Measurements from ENCODE around the gene MDM1. TPM values are rescaled to one million over a fixed set of nuclear protein-coding genes. Genes with fewer than 3 reads are reported as not detected.

Gene MDM1
- polyA plus RNA-seq, 2 donors, result 4.8 to 8.2 TPM

GRCh38 chr12:68356986-68357385 lies 24.8 kb upstream of the MDM1 start:
- Histone ChIP-seq H3K9me3 (ENCODE audit: control insufficient read depth in 2 of 2, insufficient read depth in 1 of 2, low read depth in 1 of 2, low read length in 1 of 2) (no peaks in the 10 kb centered on the region), H3K36me3 (ENCODE audit: control insufficient read depth in 2 of 2, insufficient read depth in 2 of 2, low read length in 1 of 2) (no peaks in the 10 kb centered on the region), H3K27ac (ENCODE audit: low read depth in 2 of 2, low read length in 1 of 2) (no peak overlapping the region), H3K4me1 (ENCODE audit: control insufficient read depth in 2 of 2, insufficient read depth in 2 of 2, low read length in 1 of 2) (no peaks in the 10 kb centered on the region), H3K27me3 (ENCODE audit: control insufficient read depth in 1 of 2, insufficient read depth in 2 of 2, low read length in 2 of 2) (no peaks in the 10 kb centered on the region), H3K4me3 (ENCODE audit: low read depth in 1 of 2, low read length in 2 of 2) (no peak overlapping the region)
- 93 to 97% methylated on average over 1 of the region's 1 CpG for WGBS, 2 donors

- H3K27ac ChIP-seq (ENCODE audit: low read depth in 2 of 2, low read length in 1 of 2), result no peak overlapping the region
- H3K36me3 ChIP-seq (ENCODE audit: control insufficient read depth in 2 of 2, insufficient read depth in 2 of 2, low read length in 1 of 2), result no peaks in the 10 kb centered on the region
- H3K4me3 ChIP-seq (ENCODE audit: low read depth in 1 of 2, low read length in 2 of 2), result no peak overlapping the region
- H3K27me3 ChIP-seq (ENCODE audit: control insufficient read depth in 1 of 2, insufficient read depth in 2 of 2, low read length in 2 of 2), result no peaks in the 10 kb centered on the region
- no peaks in the 10 kb centered on the region for H3K4me1 ChIP-seq (ENCODE audit: control insufficient read depth in 2 of 2, insufficient read depth in 2 of 2, low read length in 1 of 2)
- no peaks in the 10 kb centered on the region for H3K9me3 ChIP-seq (ENCODE audit: control insufficient read depth in 2 of 2, insufficient read depth in 1 of 2, low read depth in 1 of 2, low read length in 1 of 2)
Observed at GRCh38 chr12:68356060-68356695, 24.0 kb upstream of the MDM1 start.

DNA sequence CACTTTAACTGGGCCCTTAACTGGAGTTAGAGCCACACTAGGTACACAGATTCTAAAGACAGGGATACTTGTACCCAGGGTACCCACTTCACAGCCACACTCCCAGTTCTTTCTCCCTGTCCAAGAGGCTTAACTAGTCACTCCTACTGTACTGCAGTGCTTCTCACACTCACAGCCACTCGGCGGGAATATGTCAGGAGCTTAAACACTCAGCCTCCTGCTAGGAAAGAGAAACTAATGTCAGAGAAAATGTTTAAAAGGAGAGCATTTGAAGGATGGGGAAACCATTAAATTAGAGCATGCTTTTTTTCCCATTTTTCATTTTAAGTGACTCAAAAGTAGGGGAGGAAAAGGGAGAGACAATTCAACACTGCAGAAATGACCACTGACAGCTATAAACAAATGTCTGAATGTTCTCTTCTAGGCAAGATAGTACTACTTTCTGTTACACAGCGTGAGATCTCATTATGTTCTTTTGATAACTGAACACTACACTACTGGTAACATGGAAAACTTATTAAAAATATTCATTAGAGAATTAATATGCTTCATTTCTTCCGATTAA lies 22.9 kb upstream of the MDM1 start:
- Histone ChIP-seq H3K4me1 (ENCODE audit: control insufficient read depth in 2 of 2, insufficient read depth in 2 of 2, low read length in 1 of 2) (no peaks in the 10 kb centered on the region), H3K27me3 (ENCODE audit: control insufficient read depth in 1 of 2, insufficient read depth in 2 of 2, low read length in 2 of 2) (no peaks in the 10 kb centered on the region), H3K4me3 (ENCODE audit: low read depth in 1 of 2, low read length in 2 of 2) (no peak overlapping the region), H3K36me3 (ENCODE audit: control insufficient read depth in 2 of 2, insufficient read depth in 2 of 2, low read length in 1 of 2) (no peaks in the 10 kb centered on the region), H3K9me3 (ENCODE audit: control insufficient read depth in 2 of 2, insufficient read depth in 1 of 2, low read depth in 1 of 2, low read length in 1 of 2) (no peaks in the 10 kb centered on the region), H3K27ac (ENCODE audit: low read depth in 2 of 2, low read length in 1 of 2) (no peak overlapping the region)
- 67 to 75% methylated on average over 4 of the region's 4 CpGs for WGBS, 2 donors

DNA sequence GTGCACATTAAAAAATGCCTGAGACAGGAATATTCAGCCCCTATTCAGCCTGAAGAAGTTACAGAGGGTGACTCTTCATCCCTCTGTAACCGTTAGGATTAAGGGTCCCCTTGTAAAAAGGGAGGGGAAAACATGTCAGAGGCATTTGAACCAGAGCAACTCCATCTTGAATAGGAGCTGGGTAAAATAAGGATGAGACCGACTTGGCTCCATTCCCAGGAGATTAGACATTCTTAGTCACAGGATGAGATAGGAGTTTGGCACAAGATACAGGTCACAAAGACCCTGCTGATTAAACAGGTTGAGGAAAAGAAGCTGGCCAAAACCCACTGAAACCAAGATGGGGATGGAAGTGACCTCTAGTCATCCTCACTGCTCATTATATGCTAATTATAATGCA lies 19.9 kb upstream of the MDM1 start:
- no peaks in the 10 kb centered on the region for H3K4me1 ChIP-seq (ENCODE audit: control insufficient read depth in 2 of 2, insufficient read depth in 2 of 2, low read length in 1 of 2)
- 79 to 81% methylated on average over 2 of the region's 2 CpGs for WGBS, 2 donors
- H3K36me3 ChIP-seq (ENCODE audit: control insufficient read depth in 2 of 2, insufficient read depth in 2 of 2, low read length in 1 of 2), result no peaks in the 10 kb centered on the region
- H3K9me3 ChIP-seq (ENCODE audit: control insufficient read depth in 2 of 2, insufficient read depth in 1 of 2, low read depth in 1 of 2, low read length in 1 of 2), result no peaks in the 10 kb centered on the region
- H3K4me3 ChIP-seq (ENCODE audit: low read depth in 1 of 2, low read length in 2 of 2), result no peak overlapping the region
- no peaks in the 10 kb centered on the region for H3K27me3 ChIP-seq (ENCODE audit: control insufficient read depth in 1 of 2, insufficient read depth in 2 of 2, low read length in 2 of 2)
- H3K27ac ChIP-seq (ENCODE audit: low read depth in 2 of 2, low read length in 1 of 2), result no peak overlapping the region

DNA sequence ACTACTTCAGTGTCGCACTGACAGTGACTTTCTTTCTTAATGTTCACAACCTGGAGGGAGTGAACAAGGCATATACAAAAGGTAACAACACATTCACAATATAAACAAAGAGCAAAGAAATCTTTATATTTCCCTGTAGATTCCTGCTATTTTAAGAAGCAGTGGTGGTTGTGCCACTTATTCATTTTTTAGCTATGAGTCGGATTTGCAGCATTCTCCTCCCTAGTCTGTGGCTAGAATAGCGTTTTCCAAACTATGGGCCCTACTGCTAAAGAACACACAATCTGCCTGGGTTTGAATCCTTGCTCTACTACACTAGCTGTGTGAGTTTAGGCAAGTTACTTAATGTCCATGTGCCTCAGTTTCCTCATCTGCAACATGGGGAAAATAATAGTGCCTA lies 18.6 kb upstream of the MDM1 start:
- Histone ChIP-seq H3K4me3 (ENCODE audit: low read depth in 1 of 2, low read length in 2 of 2) (no peak overlapping the region), H3K9me3 (ENCODE audit: control insufficient read depth in 2 of 2, insufficient read depth in 1 of 2, low read depth in 1 of 2, low read length in 1 of 2) (no peaks in the 10 kb centered on the region), H3K27ac (ENCODE audit: low read depth in 2 of 2, low read length in 1 of 2) (no peak overlapping the region), H3K36me3 (ENCODE audit: control insufficient read depth in 2 of 2, insufficient read depth in 2 of 2, low read length in 1 of 2) (no peaks in the 10 kb centered on the region), H3K27me3 (ENCODE audit: control insufficient read depth in 1 of 2, insufficient read depth in 2 of 2, low read length in 2 of 2) (no peaks in the 10 kb centered on the region), H3K4me1 (ENCODE audit: control insufficient read depth in 2 of 2, insufficient read depth in 2 of 2, low read length in 1 of 2) (no peaks in the 10 kb centered on the region)
- 78 to 86% methylated on average over 3 of the region's 3 CpGs for WGBS, 2 donors

DNA sequence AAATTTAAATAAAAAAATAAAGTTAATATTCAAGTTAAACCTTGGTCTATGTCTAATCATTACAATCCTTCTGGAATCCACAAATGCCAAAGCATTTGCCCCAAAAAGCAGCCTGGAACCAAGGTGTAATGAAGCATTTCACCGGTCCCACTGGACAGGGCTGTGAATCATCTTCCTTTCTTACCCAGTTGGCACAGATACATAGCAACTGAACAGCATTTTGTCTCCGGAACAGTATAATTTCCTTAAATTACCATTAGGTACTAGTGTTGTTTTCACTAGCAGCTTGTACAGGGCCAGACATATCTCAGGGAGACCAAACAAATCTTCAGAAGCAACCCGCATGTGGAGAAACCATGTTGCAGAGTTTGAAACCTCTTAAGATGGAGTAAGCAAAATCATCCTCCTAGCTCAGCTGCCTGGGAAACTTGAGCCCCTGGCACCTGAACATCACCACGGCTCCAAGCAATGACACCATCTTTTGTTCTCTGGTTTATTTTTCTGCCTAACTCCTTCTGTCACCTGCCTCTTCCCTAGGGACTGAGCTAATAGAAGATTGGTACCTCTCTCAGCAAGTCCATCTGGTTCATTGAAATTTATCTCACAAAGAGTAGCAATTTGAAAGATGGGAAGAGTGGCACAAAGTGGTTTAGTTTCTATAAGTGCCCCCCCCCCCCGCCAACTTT lies 17.9 kb upstream of the MDM1 start:
- Histone ChIP-seq H3K27ac (ENCODE audit: low read depth in 2 of 2, low read length in 1 of 2) (no peak overlapping the region), H3K4me1 (ENCODE audit: control insufficient read depth in 2 of 2, insufficient read depth in 2 of 2, low read length in 1 of 2) (no peaks in the 10 kb centered on the region), H3K9me3 (ENCODE audit: control insufficient read depth in 2 of 2, insufficient read depth in 1 of 2, low read depth in 1 of 2, low read length in 1 of 2) (no peaks in the 10 kb centered on the region), H3K27me3 (ENCODE audit: control insufficient read depth in 1 of 2, insufficient read depth in 2 of 2, low read length in 2 of 2) (no peaks in the 10 kb centered on the region), H3K36me3 (ENCODE audit: control insufficient read depth in 2 of 2, insufficient read depth in 2 of 2, low read length in 1 of 2) (no peaks in the 10 kb centered on the region), H3K4me3 (ENCODE audit: low read depth in 1 of 2, low read length in 2 of 2) (no peak overlapping the region)
- WGBS, 2 donors, result 63 to 74% methylated on average over 5 of the region's 5 CpGs

GRCh38 chr12:68349220-68349621 lies 17.1 kb upstream of the MDM1 start:
- Histone ChIP-seq H3K4me1 (ENCODE audit: control insufficient read depth in 2 of 2, insufficient read depth in 2 of 2, low read length in 1 of 2) (no peaks in the 10 kb centered on the region), H3K9me3 (ENCODE audit: control insufficient read depth in 2 of 2, insufficient read depth in 1 of 2, low read depth in 1 of 2, low read length in 1 of 2) (no peaks in the 10 kb centered on the region), H3K27ac (ENCODE audit: low read depth in 2 of 2, low read length in 1 of 2) (no peak overlapping the region), H3K27me3 (ENCODE audit: control insufficient read depth in 1 of 2, insufficient read depth in 2 of 2, low read length in 2 of 2) (no peaks in the 10 kb centered on the region), H3K4me3 (ENCODE audit: low read depth in 1 of 2, low read length in 2 of 2) (no peak overlapping the region), H3K36me3 (ENCODE audit: control insufficient read depth in 2 of 2, insufficient read depth in 2 of 2, low read length in 1 of 2) (no peaks in the 10 kb centered on the region)
- WGBS, 2 donors, result 38 to 40% methylated on average over 2 of the region's 2 CpGs

- Histone ChIP-seq H3K27ac (ENCODE audit: low read depth in 2 of 2, low read length in 1 of 2) (no peak overlapping the region), H3K9me3 (ENCODE audit: control insufficient read depth in 2 of 2, insufficient read depth in 1 of 2, low read depth in 1 of 2, low read length in 1 of 2) (no peaks in the 10 kb centered on the region), H3K36me3 (ENCODE audit: control insufficient read depth in 2 of 2, insufficient read depth in 2 of 2, low read length in 1 of 2) (no peaks in the 10 kb centered on the region), H3K27me3 (ENCODE audit: control insufficient read depth in 1 of 2, insufficient read depth in 2 of 2, low read length in 2 of 2) (no peaks in the 10 kb centered on the region), H3K4me3 (ENCODE audit: low read depth in 1 of 2, low read length in 2 of 2) (no peak overlapping the region), H3K4me1 (ENCODE audit: control insufficient read depth in 2 of 2, insufficient read depth in 2 of 2, low read length in 1 of 2) (no peaks in the 10 kb centered on the region)
- WGBS, 2 donors, result 89 to 91% methylated on average over 5 of the region's 5 CpGs
Observed at GRCh38 chr12:68348419-68348818, 16.3 kb upstream of the MDM1 start.

DNA sequence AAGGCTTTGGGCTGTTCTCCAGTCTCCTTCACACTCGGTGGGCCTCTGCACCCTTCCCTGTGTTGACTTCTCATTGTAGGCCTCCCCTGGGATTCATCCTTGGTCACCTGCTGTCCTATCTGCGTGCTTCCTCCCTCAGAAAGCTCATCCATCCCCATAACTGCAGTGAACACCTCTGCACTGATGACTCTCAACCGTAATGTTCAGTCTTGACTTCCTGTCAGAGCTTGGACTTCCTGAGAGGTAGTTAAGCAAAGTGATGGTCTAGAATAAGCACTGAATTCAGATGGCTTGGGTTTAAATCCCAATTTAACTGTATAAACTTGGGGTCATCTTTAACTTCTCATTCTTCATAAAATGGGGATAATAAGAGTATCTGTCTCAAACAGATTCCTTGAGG lies 13.6 kb upstream of the MDM1 start:
- H3K27me3 ChIP-seq (ENCODE audit: control insufficient read depth in 1 of 2, insufficient read depth in 2 of 2, low read length in 2 of 2), result no peaks in the 10 kb centered on the region
- H3K4me3 ChIP-seq (ENCODE audit: low read depth in 1 of 2, low read length in 2 of 2), result no peak overlapping the region
- H3K27ac ChIP-seq (ENCODE audit: low read depth in 2 of 2, low read length in 1 of 2), result no peak overlapping the region
- H3K9me3 ChIP-seq (ENCODE audit: control insufficient read depth in 2 of 2, insufficient read depth in 1 of 2, low read depth in 1 of 2, low read length in 1 of 2), result no peaks in the 10 kb centered on the region
- no peaks in the 10 kb centered on the region for H3K4me1 ChIP-seq (ENCODE audit: control insufficient read depth in 2 of 2, insufficient read depth in 2 of 2, low read length in 1 of 2)
- no peaks in the 10 kb centered on the region for H3K36me3 ChIP-seq (ENCODE audit: control insufficient read depth in 2 of 2, insufficient read depth in 2 of 2, low read length in 1 of 2)
- WGBS, 2 donors, result 65 to 73% methylated on average over 3 of the region's 3 CpGs

GRCh38 chr12:68344126-68344525 lies 12.0 kb upstream of the MDM1 start:
- H3K4me3 ChIP-seq (ENCODE audit: low read depth in 1 of 2, low read length in 2 of 2), result no peak overlapping the region
- no peaks in the 10 kb centered on the region for H3K4me1 ChIP-seq (ENCODE audit: control insufficient read depth in 2 of 2, insufficient read depth in 2 of 2, low read length in 1 of 2)
- WGBS, 2 donors, result 54 to 62% methylated on average over 2 of the region's 2 CpGs
- no peaks in the 10 kb centered on the region for H3K9me3 ChIP-seq (ENCODE audit: control insufficient read depth in 2 of 2, insufficient read depth in 1 of 2, low read depth in 1 of 2, low read length in 1 of 2)
- no peaks in the 10 kb centered on the region for H3K36me3 ChIP-seq (ENCODE audit: control insufficient read depth in 2 of 2, insufficient read depth in 2 of 2, low read length in 1 of 2)
- H3K27ac ChIP-seq (ENCODE audit: low read depth in 2 of 2, low read length in 1 of 2), result no peak overlapping the region
- no peaks in the 10 kb centered on the region for H3K27me3 ChIP-seq (ENCODE audit: control insufficient read depth in 1 of 2, insufficient read depth in 2 of 2, low read length in 2 of 2)

Data from esophagus (tissue), 2 donors.